Activated CD4-positive, alpha-beta T cell treated with anti-CD3 and anti-CD28 coated beads for 4 hours (primary cell): ENCODE measurements around the gene ARSJ.

Experiments used
- DNase-seq, 2 donors: peaks; one replicate each; pipeline ENCODE4 v3.0.0-alpha.2; 2020

Gene ARSJ

DNA sequence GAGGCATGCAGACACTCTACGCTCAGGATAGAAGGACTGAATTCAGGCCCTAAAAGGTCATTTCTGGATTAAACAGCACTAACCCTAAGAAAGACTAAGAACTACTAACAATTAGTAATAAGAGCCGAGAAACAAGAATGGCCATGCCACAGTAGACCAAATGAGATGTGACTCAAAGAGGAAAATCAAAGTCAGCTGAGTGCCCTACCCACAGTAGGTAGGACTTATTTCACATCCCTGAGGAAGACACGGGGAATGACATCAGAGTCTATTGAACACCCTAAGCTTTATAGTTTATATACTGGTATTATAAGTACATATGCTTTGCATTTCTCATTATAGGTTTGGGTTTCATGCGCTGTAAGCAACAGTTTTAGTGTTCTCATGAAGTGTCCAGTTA, 2.7 kb upstream of the ARSJ start:
- DNase-seq = no peak

DNA sequence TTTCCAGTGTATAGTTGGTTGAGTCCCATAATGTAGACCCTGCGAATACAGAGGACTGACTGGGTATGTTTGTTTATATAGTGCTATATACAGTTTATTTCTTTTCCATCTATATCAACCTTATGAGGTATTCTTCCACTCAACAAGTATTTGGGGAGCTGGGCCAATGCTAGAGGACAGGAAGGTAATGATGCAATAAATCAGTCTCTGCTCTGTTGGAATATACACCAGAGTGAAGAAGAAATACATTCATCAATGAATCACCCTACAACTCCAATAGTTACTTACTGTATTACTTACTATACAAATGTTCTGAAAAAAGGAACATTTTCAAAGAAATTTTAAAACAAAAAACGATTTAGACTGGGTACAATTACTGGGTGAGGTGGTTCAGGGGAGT, 2.1 kb upstream of the ARSJ start:
- DNase-seq = no peak

DNA sequence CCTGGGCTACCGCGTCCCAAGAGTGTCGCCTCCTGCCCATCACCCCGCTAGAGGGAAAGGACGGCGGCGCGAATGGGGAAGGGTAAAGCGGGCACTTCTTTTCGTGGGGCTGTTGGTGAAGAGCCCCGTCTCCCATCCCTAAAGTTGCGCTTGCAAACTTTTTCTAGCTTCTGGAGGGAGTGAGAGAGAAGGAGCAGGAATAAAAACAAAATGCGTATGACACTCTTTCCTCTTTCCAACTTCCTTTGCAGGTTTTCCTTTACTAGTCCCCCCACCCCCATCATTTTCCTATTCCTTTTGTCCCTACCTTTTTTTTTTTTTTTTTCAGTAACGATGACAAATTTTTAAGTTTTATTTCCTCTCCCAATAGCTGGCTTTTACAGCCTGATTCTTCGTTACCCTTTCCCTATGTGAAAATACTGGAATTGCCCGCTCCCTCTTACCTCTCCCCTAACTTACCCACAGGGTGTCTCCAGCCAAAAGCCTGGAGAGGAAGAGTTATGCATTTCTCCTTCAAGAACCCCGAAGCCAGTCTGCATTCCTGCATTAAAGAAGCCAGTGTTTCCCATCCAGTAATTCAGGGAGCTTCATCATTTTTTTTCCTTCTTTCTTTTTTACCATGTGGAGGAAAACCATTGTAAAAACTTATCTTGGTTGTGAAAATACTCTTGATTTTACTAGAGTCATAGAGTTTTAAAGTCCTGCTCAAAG, 613 bp upstream of the ARSJ start:
- DNase-seq = no peak

DNA sequence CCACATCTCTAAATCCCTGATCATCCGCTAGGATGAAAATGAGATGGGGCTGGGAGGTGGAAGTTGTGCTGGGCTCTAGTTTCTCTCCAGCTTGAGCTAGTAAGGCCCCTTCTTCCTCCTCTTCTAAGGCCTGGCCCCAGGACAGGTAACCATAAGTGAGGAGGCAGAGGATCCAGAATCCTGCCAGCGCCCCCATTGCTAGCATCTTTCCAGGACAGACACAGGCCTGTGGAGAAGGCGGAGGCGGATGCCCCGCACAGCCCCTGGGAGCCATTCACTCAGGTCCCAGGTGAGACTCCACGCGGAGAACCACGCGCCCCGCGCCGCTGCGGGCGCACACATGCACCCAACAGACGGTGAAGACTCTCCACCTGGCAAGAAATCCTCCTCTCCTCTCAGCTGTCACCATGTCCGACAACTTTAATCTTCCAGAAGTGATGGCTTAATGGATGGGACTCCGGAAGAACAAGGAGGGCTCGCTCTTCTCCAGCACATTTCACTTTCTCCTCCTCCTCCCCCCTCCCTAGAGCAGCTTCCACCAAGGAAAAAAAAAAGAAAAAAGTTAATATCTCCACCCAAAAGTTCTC, 793 bp downstream of the ARSJ start:
- DNase-seq = no peak

DNA sequence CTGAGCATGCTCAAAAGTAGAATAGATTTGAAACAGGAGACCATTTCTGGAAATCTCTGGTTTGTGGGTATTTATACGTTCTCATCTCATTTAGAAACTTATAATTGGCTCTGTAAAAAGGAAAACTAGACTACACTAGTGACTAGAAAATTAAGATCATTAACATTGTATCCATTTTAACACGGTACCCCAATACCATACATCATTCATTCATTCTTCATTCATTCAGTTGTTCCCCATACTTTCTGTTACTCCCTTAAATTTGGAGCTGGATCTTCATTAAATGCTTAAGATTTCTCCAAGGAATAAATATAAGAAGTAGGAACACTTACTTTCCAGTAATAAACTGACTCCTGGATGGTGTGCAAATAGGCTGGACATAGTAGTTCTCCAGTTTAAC, 1.3 kb downstream of the ARSJ start:
- DNase-seq = no peak

DNA sequence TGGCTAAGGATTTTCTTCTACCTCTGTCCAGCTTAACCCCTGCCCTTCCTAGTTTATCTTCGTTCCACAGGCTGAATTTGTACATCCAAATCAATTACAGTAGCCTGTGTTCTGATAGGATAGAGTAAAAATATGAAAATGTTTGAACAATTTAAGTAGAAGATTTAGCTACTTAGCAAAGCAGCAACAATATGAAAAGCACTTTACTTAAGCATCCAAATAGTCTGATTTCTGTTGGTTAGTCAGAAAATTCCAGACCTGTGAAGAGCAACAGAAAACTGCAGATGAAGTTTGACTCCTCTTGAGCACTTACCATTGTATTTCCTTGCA, 2.0 kb downstream of the ARSJ start:
- DNase-seq = no peak

DNA sequence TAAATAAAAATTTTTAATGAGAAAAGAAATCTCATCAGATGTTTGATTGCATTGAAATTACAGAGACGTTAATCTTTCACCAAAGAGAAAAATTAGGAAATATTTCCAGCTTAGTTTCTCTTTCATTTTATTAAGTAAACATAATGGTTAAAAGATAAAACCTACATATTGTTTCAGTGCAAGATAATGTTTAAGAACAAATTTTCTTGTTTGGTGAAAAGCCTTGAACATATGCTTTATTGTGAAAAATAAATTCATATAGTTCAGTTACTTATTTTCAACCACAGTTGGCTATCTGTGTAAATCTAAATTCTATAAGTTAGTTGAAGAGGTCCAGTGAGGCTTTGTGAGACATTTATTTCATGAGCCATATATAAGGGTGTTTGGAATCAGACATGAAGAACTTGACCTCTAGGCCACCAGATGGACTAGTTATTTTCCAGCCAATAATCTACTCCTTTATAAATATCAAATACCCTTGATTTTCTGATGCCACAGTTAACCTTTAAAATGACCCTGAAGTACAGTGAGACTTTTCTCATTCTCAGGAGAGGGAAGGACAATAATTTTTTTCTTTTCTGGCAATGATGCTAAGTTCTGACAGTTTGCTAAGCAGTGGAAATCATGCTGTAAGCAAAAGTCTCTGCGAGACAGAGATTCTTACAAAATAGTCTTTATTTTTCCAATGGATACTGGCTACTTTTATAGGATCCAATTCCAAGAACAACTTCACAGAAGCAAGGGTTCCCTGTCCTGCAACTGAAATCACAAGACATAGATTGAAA, 2.5 kb downstream of the ARSJ start:
- DNase-seq = no peak

DNA sequence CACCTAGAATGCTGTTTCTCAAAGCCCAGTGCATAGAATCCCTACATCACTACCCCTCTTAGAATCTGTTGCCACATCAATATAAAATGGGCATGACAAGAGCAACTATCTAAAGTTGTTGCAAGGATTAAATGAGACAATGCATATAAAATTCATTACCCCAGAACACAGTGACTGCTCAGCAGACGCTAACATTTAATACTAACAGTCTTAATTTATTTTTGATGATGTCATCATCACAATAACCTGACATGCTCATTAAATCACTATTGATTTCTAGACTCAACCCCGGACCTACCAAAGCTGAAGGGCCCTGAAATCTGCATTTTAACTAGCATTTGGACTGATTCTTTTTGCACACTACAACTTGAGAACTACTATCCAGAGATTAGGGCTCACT, 3.9 kb downstream of the ARSJ start:
- DNase-seq = no peak

DNA sequence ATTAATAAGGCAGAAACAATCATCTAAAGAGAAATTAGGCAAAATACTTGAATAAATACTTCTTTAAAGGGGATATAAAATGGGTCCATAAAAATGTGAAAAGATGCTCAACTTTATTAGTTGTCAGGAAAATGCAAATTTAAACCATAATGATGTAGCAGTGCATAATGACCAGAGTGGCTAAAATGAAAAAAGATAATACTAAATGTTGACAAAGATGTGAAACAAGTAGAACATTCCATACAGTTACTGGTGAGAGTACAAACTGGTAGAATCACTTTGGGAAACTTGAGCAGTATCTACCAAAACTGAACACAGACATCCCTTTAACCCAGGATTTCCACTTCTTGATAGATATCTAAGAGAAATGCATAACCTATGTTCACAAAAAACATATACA, 5.0 kb downstream of the ARSJ start:
- DNase-seq = no peak

DNA sequence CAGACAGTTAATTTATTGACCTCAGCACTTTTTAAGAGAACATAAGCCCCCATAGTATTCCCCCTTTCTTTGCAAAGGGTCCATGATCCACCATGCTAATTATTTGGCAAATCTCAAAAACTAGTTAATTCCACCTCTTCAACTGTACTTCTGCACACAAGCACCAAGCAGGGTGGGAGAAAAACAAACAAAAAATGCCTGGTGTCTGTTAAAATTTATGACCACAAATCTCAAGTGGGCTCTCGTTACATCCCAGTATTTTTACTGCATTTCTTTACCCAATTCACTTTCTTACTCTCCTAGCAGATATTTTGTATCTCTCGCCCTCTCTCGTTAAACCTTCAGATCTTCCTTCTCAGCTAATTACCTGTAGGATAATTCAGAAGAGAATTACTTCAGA, 6.1 kb downstream of the ARSJ start:
- no peak for DNase-seq

DNA sequence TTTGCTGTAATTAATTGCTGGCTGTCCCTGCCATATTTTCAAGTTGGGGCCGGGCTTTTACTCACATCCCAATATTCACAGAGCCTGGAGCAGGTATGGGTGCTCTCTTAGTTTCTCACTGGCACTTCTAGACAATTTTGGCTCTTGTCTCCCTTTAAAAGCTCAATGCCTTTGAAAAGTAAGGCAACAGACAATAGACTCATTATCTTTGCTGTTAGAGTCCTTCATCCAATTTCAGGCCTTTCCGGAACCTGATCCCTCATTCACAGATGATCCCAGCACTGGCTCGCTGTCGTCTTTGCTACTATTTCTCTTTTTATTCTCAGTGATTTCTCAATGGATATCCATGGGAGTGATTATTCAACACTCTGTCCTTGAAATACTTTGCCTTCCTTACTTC, 6.7 kb downstream of the ARSJ start:
- DNase-seq = no peak

DNA sequence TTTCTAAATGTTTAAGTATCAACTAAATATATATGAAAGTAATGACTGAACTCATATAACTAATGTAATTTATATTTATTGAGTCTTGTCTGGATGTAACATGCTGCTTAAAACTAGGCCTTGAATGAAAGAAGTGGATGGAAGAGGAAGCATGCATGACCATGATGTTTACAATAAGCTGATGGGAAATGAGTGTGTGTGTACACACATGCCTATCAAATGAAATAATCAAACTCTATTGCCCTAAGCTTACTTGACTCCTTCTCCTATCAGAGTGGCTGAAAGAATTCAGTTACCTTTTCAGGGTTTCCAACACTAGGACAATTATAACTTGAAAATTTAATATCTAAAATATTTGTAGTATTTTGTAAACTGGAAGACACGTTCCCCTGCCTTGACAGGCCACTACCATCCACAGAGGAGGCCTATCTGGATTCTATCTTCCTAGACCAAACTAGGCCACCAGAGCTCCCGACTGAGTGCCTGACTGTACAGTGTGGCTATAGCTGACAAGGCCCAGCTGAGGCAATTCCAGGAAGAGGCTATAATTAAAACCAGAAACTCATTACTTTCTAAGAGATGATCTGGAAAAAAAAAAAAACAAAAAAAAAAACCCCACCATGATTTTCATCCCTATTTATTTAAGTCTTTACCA, 7.6 kb downstream of the ARSJ start:
- DNase-seq = no peak

DNA sequence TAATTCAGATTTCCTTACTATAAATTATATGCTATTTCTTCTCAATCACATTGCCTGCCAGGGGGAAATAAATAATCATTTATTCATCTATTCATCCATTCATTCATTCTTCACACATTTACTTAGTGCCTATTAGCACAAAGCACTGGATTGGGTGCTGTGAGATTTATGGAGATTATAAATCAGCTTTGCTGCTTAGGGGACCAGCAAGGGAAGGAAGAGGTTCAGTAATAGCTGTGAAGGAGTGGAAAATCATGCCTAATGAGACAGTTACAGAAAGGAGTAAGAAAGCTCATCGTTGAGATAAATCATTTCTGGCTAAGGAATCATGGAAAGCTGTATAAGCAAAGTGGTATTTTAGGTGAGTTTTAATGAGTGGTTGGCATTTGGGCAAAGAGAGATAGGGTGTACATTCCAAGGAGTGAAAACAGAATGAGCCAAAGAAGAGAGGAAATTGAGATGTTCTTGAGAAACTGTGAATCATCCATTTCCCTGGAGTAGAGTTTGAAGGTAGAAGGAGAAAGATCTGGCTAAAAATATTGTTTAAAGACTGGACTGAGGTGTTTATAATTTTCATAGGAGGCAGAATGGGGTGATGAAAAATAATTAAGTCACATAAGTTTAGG, 9.6 kb downstream of the ARSJ start:
- DNase-seq = no peak

DNA sequence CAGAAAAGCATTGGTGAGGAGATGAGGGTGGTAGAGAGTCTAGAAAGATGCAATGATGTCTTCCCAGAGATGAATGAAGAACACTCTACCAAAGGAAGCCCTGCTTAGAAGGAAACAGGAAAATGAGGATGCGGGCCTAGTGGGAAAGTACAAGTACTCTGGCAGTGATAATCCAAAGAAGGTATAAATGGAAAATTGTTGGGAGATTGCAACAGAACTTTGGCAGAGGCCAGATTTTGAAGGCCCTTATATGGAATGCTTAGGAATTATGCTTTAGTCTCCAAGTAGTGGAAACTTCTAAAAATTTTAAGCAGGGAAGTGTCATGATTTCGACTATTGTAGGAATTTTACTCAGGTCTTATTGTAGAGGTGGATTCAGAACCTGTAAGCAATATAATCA, 11.0 kb downstream of the ARSJ start:
- DNase-seq = no peak

DNA sequence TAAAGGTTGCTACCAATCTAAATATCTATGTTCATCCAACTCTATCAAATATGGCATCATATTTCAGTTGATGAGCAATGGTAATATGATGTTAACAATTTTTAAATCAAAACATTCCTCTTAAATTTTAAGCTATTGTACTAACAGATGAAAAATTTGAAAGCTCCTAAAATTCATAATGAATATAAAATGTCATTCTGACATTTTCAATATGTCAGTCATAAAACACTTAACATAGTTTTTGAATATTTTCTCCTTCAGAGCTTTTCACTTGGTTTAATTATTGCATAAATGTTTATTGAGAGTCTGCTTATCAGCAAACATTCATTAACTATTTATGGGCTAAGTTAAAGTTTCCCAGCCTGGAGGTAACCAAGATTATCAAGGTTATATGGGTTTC, 11.8 kb downstream of the ARSJ start:
- DNase-seq = no peak

DNA sequence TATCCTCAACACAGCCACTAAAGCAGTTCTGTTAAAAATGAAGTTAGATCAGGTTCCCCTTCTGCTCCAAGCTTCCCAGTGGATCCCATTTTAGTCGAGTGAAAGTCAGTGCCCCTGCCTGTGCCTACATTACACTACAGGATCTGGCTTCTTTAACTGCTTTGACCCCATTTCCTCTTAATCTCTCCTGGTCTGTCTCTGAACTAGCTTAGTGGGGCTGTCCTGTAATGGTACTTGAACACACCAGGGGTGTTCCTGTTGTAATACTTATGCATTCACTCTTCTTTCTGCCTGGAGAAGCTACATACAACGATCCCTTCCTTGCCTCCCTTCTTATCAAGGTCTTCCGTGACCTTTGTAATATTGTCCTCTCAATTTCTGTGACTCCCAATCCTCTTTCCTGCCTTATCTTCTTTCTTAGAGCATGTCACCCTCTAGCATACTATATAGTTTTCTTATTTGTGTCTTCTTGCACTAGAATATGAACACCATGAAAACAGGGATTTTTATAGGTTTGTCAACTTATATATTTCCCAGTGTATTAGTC, 16.7 kb downstream of the ARSJ start:
- no peak for DNase-seq

DNA sequence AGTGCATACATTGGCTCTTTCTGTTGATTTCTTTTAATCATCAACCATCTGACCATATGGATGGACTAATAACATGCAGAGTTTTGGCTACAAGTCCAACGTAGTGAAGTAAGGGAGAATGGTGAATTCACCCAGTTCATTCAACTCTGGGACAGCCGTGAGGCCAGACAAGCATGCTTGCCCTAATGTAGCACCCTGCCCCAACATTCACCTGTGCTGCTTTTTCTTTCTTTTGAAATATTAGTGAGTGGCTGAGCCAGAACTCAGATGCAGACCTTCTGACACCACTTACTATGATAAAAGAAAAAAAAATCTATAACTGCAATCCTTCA, 17.5 kb downstream of the ARSJ start:
- DNase-seq = no peak

DNA sequence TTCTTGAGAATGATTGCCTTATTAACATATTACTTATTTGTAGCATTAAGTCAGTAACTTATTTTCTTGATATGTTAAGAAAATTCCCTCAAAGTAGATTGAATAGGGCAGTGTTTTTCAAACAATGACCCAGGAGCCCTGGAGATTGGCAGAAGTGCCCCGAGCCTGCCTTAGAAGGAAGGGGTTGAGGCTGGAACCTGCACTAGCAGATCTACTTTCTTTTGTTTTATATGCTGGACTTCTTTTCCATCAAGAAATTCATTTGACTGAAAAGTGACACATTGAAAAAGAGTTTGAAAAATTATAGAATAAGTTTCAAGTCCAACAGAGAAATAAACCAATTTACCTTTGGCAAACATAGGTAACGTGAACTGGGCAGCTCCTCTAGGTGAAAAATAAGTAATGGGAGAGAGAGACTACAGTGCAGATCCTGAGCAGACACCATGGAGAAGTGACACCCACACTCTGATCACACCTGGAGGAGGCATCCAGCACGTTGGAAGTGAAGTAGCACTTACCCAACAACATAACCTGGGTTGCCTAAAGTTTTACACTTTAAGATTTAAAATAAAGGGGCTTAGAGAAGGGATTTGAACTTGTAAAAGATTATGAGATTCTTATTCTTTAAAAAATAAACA, 18.6 kb downstream of the ARSJ start:
- no peak for DNase-seq

DNA sequence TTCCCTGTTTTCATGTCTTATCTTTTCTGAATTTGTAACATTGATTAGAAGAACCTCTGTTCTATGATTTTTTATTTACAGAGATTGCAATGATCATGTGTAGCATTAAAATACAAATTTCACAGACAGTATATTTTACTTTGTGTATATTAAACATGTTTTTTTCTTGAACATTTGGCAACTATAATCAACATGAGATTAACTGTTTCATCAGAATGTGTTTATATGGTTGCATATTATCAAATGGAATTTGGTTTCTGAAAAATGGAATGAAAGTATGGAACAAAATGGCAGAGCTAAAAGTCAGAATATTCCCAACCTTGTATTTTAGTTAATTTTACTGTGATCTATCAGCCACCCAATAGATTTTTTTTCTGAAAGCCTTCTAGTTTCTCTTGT, 19.9 kb downstream of the ARSJ start:
- no peak for DNase-seq

DNA sequence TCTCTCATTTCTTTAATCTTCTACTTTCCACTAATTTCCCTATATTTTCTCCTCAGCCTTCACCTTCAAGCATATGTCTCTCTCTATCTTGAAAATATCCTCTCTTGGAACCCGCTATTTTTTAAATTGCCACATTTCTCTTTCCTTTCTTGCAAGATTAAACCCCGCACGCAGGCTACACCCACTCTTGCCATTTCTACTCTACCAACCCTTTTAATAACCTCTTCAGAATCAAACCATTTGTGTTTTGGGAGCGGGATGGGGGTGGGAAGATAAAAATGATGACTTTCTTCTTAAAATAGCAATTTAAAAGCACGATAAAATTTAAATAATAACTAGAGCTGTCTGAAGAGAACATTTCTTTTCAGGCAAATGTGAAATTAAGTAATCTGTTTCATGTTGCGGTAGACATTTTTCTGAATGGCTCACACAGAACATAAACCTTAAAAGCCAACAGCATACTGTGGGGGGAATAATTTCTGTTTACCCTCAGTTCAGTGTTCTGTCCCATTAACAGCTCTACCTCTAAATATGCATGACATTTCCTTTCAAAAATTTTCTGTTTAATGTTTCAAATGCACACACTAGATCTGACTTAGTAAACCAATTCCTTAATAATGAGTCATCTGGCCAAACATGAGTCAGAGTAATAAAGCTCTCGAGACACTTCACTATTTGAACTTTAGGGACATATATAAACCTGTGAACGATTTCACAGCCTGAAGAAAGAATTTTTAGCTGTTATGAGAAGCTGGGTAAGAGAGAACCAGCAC, 20.5 kb downstream of the ARSJ start:
- no peak for DNase-seq

DNA sequence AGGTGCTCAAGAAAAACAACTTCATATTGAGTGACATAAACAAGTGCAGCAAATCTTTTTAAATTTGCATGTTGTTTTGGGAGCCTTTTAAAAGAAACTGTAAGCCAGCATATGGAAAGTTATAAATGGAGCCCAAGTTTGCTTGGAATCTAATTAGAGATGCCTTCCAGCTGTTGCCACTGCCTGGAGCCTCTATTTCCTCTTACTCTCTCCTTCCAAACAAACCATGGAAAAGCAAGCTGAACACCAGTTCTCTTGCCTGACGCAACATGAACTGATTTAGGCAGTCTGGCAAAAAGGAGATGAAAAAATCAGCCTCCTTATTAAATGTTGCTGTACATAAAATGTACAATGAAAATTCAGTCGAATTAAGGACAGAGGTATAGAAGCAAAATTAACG, 21.5 kb downstream of the ARSJ start:
- no peak for DNase-seq

DNA sequence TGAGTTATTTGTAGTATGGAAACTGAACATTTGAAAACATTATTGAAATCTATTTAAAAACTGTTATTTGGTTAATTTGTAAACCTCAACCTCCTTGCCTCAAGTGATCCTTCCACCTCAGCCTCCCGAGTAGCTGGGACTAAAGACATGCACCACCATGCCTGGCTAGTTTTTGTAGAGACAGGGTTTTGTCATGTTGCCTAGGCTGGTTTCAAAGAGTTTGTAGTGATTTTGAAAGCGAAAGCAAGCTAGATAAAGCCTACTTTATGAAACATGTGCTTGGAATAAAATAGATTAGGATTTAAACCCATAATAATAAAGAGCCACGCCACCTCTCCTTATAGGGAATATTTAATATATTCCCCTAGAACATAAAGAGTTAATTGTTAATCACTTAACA, 23.5 kb downstream of the ARSJ start:
- DNase-seq = no peak
